Ovary (tissue), 3 donors: ENCODE measurements around the gene PTPRK.
"Not testable (repeated sequence)": the region's sequence is repeated elsewhere in the genome, so short reads cannot be mapped to it uniquely, and the experiment has no call there.

Experiments used
- CTCF ChIP-seq, 3 donors: fragments of 450-650 bp in 2 of 3; fragments of 200-600 bp in 1 of 3; IDR thresholded peaks; one replicate each; pipeline versions ENCODE4 v1.5.1 to v1.8.0; 2016 to 2022; ENCODE audit warnings: antibody characterized with exemption in 3 of 3, mild to moderate bottlenecking in 1 of 3
- EP300 ChIP-seq: sonication (generic); formaldehyde crosslinking; IDR thresholded peaks from one replicate; pipeline ENCODE4 v1.6.1; 2017; ENCODE audit warnings: antibody characterized with exemption
- POLR2A ChIP-seq: fragments of 450-650 bp; IDR thresholded peaks from one replicate; pipeline ENCODE4 v1.6.1; 2017; ENCODE audit warnings: antibody characterized with exemption, mild to moderate bottlenecking, moderate library complexity
- donor health status: DM: no; HTN: no; CAD: no.

- TF ChIP-seq POLR2A; CTCF (IDR thresholded peaks at IDR 0.05); EP300: not testable (repeated sequence)
Observed at GRCh38 chr6:127926441-127926840, 594.0 kb downstream of the PTPRK start.
